Uterus (tissue), 4 donors: ENCODE measurements around the gene LINGO4. TPM values are rescaled to one million over a fixed set of nuclear protein-coding genes. Genes with fewer than 3 reads are reported as not detected.
"Not testable (repeated sequence)": the region's sequence is repeated elsewhere in the genome, so short reads cannot be mapped to it uniquely, and the experiment has no call there.

Experiments
- DNase-seq, 2 donors: peaks; one replicate each; pipeline ENCODE4 v3.0.0-alpha.2; 2019 to 2020
- H3K27ac ChIP-seq, 2 donors: fragments of 200-600 bp; sonication (generic); 1 replicate in 1 of 2; 2 replicates in 1 of 2; pipeline ENCODE4 v1.5.1; 2016 to 2018
- H3K27me3 ChIP-seq, 2 donors: fragments of 200-600 bp; sonication (generic); one replicate each; pipeline ENCODE4 v1.5.1; 2018 to 2019; ENCODE audit warnings: control low read depth in 1 of 2
- H3K36me3 ChIP-seq, 2 donors: fragments of 200-600 bp; sonication (generic); one replicate each; pipeline ENCODE4 v1.5.1; 2019; ENCODE audit warnings: control low read depth in 1 of 2
- H3K4me1 ChIP-seq, 2 donors: fragments of 200-600 bp; sonication (generic); one replicate each; pipeline ENCODE4 v1.5.1; 2018 to 2019; ENCODE audit warnings: control low read depth in 1 of 2
- H3K4me3 ChIP-seq, 2 donors: fragments of 200-600 bp; sonication (generic); 1 replicate in 1 of 2; 2 replicates in 1 of 2; pipeline ENCODE4 v1.5.1; 2018 to 2019; ENCODE audit warnings: mild to moderate bottlenecking in 1 of 2
- H3K9me3 ChIP-seq, 2 donors: fragments of 200-600 bp; sonication (generic); one replicate each; pipeline ENCODE4 v1.5.1; 2019; ENCODE audit warnings: control low read depth in 1 of 2
- POLR2A ChIP-seq, 2 donors: fragments of 450-650 bp; IDR thresholded peaks; one replicate each; pipeline ENCODE4 v1.6.1; 2016; ENCODE audit warnings: antibody characterized with exemption in 2 of 2, mild to moderate bottlenecking in 1 of 2, moderate library complexity in 1 of 2
- intact Hi-C: fragments of 100-400 bp; cut with DNase I; formaldehyde crosslinking; loops from one replicate; pipeline ENCODE4 v1.15.1; 2023; ENCODE audit warnings: low total_unique reads
- total RNA-seq, 4 donors: library from RNA; depleted of rRNA in 3 of 4; stranded (reverse); fragments of >200 nt in 3 of 4; gene quantifications; one replicate each; pipeline versions ENCODE4 v1.1.0 to v1.2.4, GENCODE V29; 2014 to 2023
- TF ChIP-seq, protein P1 (sequence below), 4 experiments: fragments of 200-600 bp in 2 of 4; fragments of 450-650 bp in 2 of 4; sonication (generic) in 2 of 4; IDR thresholded peaks; one replicate each; pipeline ENCODE4 v1.5.1; 2016 to 2019; ENCODE audit warnings: antibody characterized with exemption in 4 of 4, mild to moderate bottlenecking in 2 of 4, moderate library complexity in 1 of 4
- donor health status: DM: yes; HTN: yes; CAD: no.

The LINGO4 gene
- total RNA-seq, 4 donors from 2014 or later, result 0.14 TPM; not detected in 3

DNA sequence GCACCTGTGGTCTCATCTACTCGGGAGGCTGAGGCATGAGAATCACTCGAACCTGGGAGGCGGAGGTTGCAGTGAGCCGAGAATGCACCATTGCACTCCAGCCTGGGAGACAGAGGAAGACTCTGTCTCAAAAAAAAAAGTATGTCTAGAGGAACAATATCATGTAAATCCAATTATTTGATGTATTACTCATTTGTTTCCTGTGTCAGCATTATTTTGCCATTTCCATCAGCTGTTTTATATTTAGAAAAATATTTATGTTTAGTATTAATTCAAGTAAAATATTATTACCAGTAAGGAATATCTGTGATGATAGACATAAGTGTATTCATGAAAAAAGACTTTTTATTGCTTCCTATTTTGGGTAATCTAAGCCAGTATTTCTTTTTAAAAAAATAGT, 27.9 kb downstream of the LINGO4 start:
- Histone ChIP-seq H3K36me3 (no peaks in the 10 kb centered on the region), H3K27me3 (no peaks in the 10 kb centered on the region), H3K4me1 (no peaks in the 10 kb centered on the region), H3K4me3 (no peak overlapping the region), H3K9me3 (no peaks in the 10 kb centered on the region), H3K27ac (no peak overlapping the region)
- intact Hi-C loops, result no loop called here
- DNase-seq, result no peak
- TF ChIP-seq POLR2A (IDR thresholded peaks at IDR 0.05), result no peak
- TF ChIP-seq, protein P1, sequence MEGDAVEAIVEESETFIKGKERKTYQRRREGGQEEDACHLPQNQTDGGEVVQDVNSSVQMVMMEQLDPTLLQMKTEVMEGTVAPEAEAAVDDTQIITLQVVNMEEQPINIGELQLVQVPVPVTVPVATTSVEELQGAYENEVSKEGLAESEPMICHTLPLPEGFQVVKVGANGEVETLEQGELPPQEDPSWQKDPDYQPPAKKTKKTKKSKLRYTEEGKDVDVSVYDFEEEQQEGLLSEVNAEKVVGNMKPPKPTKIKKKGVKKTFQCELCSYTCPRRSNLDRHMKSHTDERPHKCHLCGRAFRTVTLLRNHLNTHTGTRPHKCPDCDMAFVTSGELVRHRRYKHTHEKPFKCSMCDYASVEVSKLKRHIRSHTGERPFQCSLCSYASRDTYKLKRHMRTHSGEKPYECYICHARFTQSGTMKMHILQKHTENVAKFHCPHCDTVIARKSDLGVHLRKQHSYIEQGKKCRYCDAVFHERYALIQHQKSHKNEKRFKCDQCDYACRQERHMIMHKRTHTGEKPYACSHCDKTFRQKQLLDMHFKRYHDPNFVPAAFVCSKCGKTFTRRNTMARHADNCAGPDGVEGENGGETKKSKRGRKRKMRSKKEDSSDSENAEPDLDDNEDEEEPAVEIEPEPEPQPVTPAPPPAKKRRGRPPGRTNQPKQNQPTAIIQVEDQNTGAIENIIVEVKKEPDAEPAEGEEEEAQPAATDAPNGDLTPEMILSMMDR (IDR thresholded peaks at IDR 0.05), result no peak

DNA sequence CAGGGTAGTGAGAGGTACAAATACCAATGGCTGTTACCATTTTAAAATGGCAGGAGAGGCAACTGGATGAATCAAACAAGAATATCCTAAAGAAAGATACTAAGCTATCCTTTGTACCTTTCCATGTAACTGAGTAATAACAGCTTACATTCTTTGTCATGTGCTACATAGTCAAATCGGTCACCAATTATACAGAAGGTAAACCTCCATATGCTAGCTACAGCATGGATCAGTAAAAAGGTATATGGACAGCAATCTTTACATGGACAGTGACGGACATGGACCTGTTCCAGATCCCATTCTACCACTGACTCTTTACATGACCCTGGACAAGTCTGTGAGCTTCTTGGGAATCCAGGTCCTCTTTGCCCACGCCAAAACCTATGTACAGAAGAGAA, 28.6 kb downstream of the LINGO4 start:
- Histone ChIP-seq H3K27ac (no peak overlapping the region), H3K4me1 (no peaks in the 10 kb centered on the region), H3K4me3 (no peak overlapping the region), H3K9me3 (no peaks in the 10 kb centered on the region), H3K36me3 (no peaks in the 10 kb centered on the region), H3K27me3 (no peaks in the 10 kb centered on the region)
- intact Hi-C loops, result no loop called here
- no peak for TF ChIP-seq POLR2A (IDR thresholded peaks at IDR 0.05)
- TF ChIP-seq, protein P1 (IDR thresholded peaks at IDR 0.05), result no peak
- no peak for DNase-seq

DNA sequence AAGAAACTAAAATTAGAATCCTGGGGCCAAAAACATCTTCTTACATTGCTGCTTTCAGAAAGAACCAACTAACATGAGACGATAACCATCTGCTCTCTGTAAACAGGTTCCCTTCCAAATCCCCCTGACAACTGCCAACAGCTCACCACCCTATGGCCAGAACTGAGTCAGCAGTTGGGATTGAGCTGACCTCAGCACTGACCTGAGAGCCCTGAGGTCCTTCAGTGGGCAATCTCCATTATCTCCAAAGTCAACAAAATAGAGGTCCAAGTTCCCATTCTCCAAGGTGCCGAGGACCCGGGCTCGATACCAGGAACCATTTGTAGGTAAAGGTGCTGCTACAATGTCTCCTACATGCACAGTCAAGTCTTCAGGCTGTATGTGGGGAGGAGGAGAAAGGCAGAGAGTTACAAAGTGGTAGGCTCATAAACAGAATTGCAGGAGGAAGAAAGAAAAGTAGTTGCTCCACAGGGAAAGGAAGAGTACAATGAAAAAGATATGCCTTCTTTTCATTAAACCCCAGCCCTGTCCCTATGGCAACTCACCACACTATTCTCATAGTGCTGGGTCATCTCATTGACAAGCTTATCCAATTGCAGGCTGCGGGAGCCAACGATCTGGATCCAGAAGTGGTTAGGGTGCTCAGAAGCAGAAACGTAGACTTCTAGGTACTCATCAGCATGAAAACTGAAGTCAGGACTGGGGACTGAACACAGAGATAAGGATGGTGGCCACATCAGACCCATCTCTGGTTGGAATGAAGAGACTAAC, 29.1 kb downstream of the LINGO4 start:
- no peak for DNase-seq
- no peaks in the 10 kb centered on the region for H3K27me3 ChIP-seq
- H3K27ac ChIP-seq, result no peak overlapping the region
- no peaks in the 10 kb centered on the region for H3K9me3 ChIP-seq
- no peaks in the 10 kb centered on the region for H3K36me3 ChIP-seq
- no peaks in the 10 kb centered on the region for H3K4me1 ChIP-seq
- TF ChIP-seq, protein P1 (IDR thresholded peaks at IDR 0.05), result no peak
- no peak for TF ChIP-seq POLR2A (IDR thresholded peaks at IDR 0.05)
- intact Hi-C loops, result no loop called here
- no peak overlapping the region for H3K4me3 ChIP-seq

DNA sequence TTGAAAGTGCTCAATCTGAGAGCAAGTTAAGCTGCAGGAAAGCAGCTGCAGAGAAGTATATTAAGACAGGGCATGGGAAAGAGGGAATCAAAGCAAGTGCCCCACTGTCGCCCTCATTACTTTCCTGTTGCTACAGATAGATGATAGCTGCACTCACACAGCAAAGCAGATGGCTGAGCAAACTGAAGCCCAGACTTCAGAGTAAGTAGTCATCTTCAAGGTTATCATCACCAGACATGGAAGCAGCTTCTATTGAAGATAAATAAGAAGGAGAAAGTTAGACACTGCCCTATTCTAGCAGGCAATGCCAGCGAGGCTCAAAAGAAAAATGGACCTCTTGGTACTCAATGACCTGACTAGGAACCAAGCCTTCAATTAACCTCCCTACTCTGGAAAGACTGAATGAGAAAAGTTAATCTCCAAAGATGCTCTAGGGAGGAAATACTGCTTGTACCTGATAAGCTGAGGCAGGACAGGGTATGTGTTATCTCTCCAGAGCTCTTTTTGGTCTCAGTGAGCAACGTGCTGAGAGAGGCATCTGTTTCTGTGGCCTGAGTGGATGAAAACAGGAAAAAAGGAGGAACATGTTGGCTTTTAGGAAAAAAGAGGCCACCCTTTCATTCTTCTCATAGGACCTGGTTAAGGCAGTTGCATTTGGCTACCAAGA, 30.8 kb downstream of the LINGO4 start:
- TF ChIP-seq, protein P1 (IDR thresholded peaks at IDR 0.05), result no peak
- TF ChIP-seq POLR2A (IDR thresholded peaks at IDR 0.05), result no peak
- Histone ChIP-seq H3K4me3 (no peak overlapping the region), H3K27me3 (no peaks in the 10 kb centered on the region), H3K4me1 (no peaks in the 10 kb centered on the region), H3K36me3 (no peaks in the 10 kb centered on the region), H3K9me3 (no peaks in the 10 kb centered on the region), H3K27ac (no peak overlapping the region)
- no peak for DNase-seq
- intact Hi-C loops, result no loop called here

DNA sequence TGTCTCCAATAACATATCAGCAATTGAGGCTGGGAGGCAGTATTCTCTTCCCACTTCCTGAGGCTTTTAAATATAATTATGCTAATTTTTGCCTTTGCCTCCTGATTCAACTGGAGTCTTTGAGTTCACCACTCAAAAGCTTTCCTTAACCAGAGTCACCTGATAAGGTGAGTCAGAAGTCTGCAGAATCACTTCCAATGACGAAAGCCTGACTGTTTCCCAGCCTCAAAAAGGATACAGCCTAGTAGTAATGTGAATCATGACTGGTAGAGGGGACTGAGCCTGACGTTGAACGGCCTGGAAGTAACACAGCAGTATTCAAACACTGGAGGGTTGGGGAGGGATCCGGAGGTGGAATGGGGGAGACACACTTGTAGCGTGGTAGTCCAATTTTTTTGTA, 31.5 kb downstream of the LINGO4 start:
- no peak for DNase-seq
- intact Hi-C loops, result no loop called here
- no peaks in the 10 kb centered on the region for H3K4me1 ChIP-seq
- no peak overlapping the region for H3K27ac ChIP-seq
- H3K4me3 ChIP-seq, result no peak overlapping the region
- no peaks in the 10 kb centered on the region for H3K36me3 ChIP-seq
- no peaks in the 10 kb centered on the region for H3K9me3 ChIP-seq
- TF ChIP-seq, protein P1 (IDR thresholded peaks at IDR 0.05), result no peak
- TF ChIP-seq POLR2A (IDR thresholded peaks at IDR 0.05), result no peak
- no peaks in the 10 kb centered on the region for H3K27me3 ChIP-seq

DNA sequence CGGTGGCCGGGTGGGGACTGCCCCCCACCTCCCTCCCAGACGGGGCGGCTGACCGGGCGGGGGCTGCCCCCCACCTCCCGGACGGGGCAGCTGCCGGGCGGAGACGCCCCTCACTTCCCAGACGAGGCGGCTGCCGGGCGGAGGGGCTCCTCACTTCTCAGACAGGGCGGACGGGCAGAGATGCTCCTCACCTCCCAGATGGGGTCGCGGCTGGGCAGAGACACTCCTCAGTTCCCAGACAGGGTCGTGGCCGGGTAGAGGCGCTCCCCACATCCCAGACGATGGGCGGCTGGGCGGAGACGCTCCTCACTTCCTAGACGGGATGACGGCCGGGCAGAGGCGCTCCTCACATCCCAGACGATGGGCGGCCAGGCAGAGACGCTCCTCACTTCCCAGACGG, 35.9 kb downstream of the LINGO4 start:
- H3K27ac ChIP-seq, DNase-seq, intact Hi-C loops, H3K27me3 ChIP-seq, H3K36me3 ChIP-seq, H3K9me3 ChIP-seq, H3K4me3 ChIP-seq, H3K4me1 ChIP-seq: not testable (repeated sequence)

DNA sequence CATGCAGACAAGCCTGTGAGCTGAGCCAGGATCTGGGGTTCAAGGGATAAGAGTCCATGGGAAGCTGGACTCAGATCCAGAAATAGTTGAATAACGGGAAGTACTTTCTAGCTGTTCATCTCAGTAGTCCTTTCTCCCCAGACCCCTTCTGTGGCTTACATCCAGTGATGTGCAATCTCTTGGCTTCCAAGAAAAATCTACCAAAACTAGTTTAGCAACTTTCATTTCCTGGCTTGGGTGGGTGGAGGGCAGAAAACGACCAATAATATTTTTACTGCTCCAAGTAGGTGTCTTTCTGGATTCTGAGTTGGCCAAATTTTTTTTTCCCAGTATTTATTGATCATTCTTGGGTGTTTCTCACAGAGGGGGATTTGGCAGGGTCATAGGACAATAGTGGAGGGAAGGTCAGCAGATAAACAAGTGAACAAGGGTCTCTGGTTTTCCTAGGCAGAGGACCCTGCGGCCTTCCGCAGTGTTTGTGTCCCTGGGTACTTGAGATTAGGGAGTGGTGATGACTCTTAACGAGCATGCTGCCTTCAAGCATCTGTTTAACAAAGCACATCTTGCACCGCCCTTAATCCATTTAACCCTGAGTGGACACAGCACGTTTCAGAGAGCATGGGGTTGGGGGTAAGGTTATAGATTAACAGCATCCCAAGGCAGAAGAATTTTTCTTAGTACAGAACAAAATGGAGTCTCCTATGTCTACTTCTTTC, 36.7 kb downstream of the LINGO4 start:
- H3K4me1 ChIP-seq, H3K36me3 ChIP-seq, H3K4me3 ChIP-seq, H3K9me3 ChIP-seq, H3K27ac ChIP-seq, intact Hi-C loops, DNase-seq, H3K27me3 ChIP-seq: not testable (repeated sequence)
